PC-3 (cell line): ENCODE results near the gene EMC9.

Experiments
- EZH2 ChIP-seq: fragments of 300-600 bp; sonication (generic); IDR thresholded peaks from one replicate; pipeline ENCODE4 v1.6.1; 2017; ENCODE audit warnings: antibody characterized with exemption, mild to moderate bottlenecking, low read length; ENCODE audit not compliant: unreplicated experiment
- TF ChIP-seq, protein P1 (sequence below): fragments of 300-600 bp; sonication (generic); conservative IDR thresholded peaks from 2 replicates; pipeline ENCODE4 v1.5.1; 2017; ENCODE audit warnings: antibody characterized with exemption, low read depth, mild to moderate bottlenecking, low read length

DNA sequence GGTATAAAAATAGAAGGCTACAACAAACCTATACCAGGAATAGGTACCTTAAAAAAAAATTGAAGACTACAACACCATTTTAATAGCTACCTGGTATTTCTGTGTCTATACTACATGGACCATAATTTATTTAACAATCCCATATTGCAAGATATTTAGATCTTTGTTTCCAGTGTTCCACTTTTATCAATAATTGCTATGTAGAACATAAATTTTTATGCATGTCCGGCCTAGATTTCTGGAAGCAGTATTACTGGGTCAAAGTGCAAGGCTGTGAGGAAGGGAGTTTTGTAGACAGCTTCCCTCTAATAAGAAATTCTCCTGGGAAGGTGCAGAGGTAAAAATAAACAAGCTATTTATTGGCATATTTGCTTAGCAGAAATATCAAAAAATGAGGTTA is 30.9 kb downstream of the EMC9 start:
- TF ChIP-seq, protein P1, sequence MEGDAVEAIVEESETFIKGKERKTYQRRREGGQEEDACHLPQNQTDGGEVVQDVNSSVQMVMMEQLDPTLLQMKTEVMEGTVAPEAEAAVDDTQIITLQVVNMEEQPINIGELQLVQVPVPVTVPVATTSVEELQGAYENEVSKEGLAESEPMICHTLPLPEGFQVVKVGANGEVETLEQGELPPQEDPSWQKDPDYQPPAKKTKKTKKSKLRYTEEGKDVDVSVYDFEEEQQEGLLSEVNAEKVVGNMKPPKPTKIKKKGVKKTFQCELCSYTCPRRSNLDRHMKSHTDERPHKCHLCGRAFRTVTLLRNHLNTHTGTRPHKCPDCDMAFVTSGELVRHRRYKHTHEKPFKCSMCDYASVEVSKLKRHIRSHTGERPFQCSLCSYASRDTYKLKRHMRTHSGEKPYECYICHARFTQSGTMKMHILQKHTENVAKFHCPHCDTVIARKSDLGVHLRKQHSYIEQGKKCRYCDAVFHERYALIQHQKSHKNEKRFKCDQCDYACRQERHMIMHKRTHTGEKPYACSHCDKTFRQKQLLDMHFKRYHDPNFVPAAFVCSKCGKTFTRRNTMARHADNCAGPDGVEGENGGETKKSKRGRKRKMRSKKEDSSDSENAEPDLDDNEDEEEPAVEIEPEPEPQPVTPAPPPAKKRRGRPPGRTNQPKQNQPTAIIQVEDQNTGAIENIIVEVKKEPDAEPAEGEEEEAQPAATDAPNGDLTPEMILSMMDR, result no peak
- no peak for TF ChIP-seq EZH2
